Activated T-cell treated with anti-CD3 and anti-CD28 coated beads, Interleukin-2, amount 50 U/mL, for 48 hours (primary cell): ENCODE data around the gene HS6ST3.

Experiments
- DNase-seq, 2 experiments: peaks; one replicate each; pipeline ENCODE4 v3.0.0-alpha.2; 2020

Gene HS6ST3

DNA sequence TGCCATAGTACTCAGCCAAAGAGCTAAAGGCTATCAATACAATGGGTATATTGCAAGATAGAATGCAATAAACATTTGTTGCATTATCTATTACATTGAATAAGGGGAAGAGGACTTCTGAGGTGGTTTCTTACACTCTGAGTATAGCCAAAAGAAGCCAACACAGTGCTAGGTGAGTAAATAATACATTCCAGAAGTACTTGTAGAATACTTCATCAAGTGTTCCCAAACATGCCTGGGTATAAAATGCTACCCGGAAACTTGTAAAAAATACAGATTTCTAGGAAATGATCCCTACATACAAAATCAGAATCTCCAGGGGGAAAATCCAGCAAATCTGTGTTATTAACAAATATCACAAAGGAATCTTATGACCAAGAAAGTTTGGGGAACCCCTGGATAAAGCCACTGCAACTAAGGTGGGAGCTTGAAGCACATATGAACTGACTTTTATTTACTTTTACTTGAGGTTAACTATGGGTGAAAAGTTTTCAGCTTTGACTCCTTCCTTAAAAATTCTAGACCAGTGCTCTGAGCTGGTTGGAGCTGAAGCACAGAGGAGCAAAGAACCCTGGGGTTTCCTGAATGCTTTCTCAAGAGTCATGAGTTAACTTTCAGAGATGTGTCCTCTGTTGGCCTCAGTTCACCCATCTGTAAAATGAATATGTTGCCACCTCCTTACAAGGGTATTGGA is 768.4 kb downstream of the HS6ST3 start:
- DNase-seq = no peak

DNA sequence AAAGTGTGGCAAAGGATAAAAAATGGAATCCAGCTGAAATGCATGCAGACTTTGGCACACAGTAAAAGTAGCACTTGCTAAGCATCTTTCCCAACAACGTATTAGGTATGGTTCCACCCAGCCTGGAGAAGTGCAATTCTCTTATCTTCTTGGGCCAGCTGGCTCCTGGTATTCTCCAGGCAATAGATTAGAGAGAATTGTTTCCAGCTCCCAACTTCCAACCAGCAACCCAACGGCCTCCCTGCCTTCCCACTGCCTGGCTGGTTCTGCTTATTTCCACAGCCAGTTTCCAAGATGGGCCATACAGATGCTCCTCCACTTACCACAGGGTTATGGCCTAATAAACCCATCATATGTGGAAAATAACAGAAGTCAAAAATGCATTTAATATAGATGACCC is 771.0 kb downstream of the HS6ST3 start:
- no peak for DNase-seq

DNA sequence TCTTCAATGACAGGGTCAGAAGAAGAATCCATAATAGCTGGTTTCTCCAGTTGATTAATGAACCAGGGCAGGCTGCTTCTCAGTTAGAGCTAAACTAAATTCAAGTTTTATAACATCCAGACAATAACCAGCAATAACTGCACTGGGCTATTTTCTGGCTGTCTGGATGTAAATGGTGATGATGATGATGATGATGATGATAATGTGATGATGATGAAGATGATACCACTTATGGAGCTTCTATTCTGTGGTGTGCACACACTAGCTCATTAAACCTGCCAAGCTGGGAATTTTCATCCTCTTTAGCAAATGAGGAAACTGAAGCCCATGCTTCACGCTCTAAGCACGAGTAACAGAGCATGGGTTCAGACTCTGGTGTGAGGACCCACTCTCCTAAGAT is 772.2 kb downstream of the HS6ST3 start:
- no peak for DNase-seq

DNA sequence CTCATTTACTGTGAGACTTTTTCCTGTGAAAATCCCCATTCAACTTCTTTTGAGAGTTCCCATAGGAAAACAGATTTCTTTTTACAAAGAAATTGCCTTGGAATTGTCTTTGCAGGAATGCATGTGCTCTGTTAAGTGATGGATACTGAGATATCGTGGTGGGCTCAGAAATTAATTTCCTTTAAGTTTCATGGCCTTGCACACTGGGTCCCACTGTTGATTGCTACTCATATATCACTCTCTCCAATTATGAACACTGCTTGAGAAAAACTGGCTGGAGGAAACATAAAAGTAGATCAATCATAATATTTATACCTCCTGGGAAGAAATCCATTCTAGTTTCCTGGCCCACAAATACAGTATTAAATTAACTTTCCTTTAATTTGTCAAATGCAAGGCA is 773.1 kb downstream of the HS6ST3 start:
- DNase-seq = no peak

DNA sequence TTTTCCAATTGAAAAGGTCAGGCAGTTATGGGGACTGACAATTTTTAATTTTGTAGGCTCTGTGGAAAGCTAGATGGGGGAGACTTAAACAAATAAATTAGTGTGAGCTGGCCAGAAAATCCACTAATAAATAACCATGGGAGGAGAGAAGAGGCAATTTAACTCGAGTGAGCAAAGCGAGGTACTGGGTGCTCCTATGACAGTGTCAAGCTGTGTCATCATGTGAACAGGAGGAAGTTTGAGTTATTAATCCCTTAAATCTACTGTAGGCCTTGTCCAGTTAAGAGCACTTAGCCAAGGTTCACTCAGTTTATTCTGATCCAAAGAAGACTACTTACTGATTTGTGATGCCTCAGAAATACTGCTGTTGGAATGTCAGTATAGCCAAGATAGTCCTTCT is 781.6 kb downstream of the HS6ST3 start:
- no peak for DNase-seq

DNA sequence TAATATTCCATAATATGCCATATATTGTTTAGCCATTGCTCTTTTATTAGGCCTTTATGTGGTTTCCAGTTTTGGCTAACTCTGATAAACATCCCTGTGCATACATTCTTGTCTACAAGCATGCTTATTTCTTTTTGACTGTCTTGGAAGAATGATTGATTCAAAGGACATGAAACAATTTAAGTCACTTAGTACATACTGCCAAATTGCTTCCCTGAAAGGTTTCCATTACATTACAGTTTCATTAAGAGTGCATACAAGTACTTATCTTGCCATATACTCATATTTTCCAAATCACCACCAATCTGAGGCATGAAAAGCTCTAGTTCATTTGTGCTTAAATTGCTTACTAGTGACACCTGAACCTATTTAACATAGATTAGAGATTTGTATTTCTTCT is 790.5 kb downstream of the HS6ST3 start:
- no peak for DNase-seq
